ENCODE results near the gene FRRS1L. TPM values are rescaled to one million over a fixed set of nuclear protein-coding genes. Genes with fewer than 3 reads are reported as not detected.

The FRRS1L gene
- total RNA-seq, 1 donor from 2014 or later: 6.1 TPM

- H3K36me3 Mint-ChIP-seq (ENCODE audit: insufficient read depth): no peaks in the 10 kb centered on the region
- H3K4me3 Mint-ChIP-seq (ENCODE audit: low read depth): no peak overlapping the region
- no peaks in the 10 kb centered on the region for H3K9me3 Mint-ChIP-seq (ENCODE audit: low read depth)
- no peak for DNase-seq (ENCODE audit: low spot score, unreplicated experiment)
- TF ChIP-seq CTCF (IDR thresholded peaks at IDR 0.05; ENCODE audit: unreplicated experiment): no peak
- H3K27me3 Mint-ChIP-seq: no peaks in the 10 kb centered on the region
- H3K27ac Mint-ChIP-seq: no peak overlapping the region
- no peaks in the 10 kb centered on the region for H3K4me1 Mint-ChIP-seq (ENCODE audit: low read depth)
These were observed 22.0 kb downstream of the FRRS1L start for GRCh38 chr9:109145051-109145450.

GRCh38 chr9:109143881-109144562 lies 23.0 kb downstream of the FRRS1L start:
- H3K4me3 Mint-ChIP-seq (ENCODE audit: low read depth): no peak overlapping the region
- H3K36me3 Mint-ChIP-seq (ENCODE audit: insufficient read depth): no peaks in the 10 kb centered on the region
- H3K27ac Mint-ChIP-seq: no peak overlapping the region
- H3K27me3 Mint-ChIP-seq: no peaks in the 10 kb centered on the region
- no peaks in the 10 kb centered on the region for H3K9me3 Mint-ChIP-seq (ENCODE audit: low read depth)
- no peaks in the 10 kb centered on the region for H3K4me1 Mint-ChIP-seq (ENCODE audit: low read depth)
- TF ChIP-seq CTCF (IDR thresholded peaks at IDR 0.05; ENCODE audit: unreplicated experiment): peak; percentile 30
- no peak for DNase-seq (ENCODE audit: low spot score, unreplicated experiment)

GRCh38 chr9:109141375-109141774 lies 25.7 kb downstream of the FRRS1L start:
- no peak for TF ChIP-seq CTCF (IDR thresholded peaks at IDR 0.05; ENCODE audit: unreplicated experiment)
- Mint-ChIP-seq H3K9me3 (ENCODE audit: low read depth) (no peaks in the 10 kb centered on the region), H3K4me1 (ENCODE audit: low read depth) (no peaks in the 10 kb centered on the region), H3K4me3 (ENCODE audit: low read depth) (no peak overlapping the region), H3K27ac (no peak overlapping the region), H3K27me3 (no peaks in the 10 kb centered on the region), H3K36me3 (ENCODE audit: insufficient read depth) (no peaks in the 10 kb centered on the region)
- no peak for DNase-seq (ENCODE audit: low spot score, unreplicated experiment)

GRCh38 chr9:109139851-109140250 lies 27.2 kb downstream of the FRRS1L start:
- H3K4me3 Mint-ChIP-seq (ENCODE audit: low read depth): no peak overlapping the region
- H3K36me3 Mint-ChIP-seq (ENCODE audit: insufficient read depth): no peaks in the 10 kb centered on the region
- no peak for DNase-seq (ENCODE audit: low spot score, unreplicated experiment)

GRCh38 chr9:109138421-109138820 lies 28.6 kb downstream of the FRRS1L start:
- no peaks in the 10 kb centered on the region for H3K9me3 Mint-ChIP-seq (ENCODE audit: low read depth)
- no peak for TF ChIP-seq CTCF (IDR thresholded peaks at IDR 0.05; ENCODE audit: unreplicated experiment)
- no peak overlapping the region for H3K4me3 Mint-ChIP-seq (ENCODE audit: low read depth)
- no peak overlapping the region for H3K27ac Mint-ChIP-seq
- no peaks in the 10 kb centered on the region for H3K27me3 Mint-ChIP-seq
- H3K4me1 Mint-ChIP-seq (ENCODE audit: low read depth): peaks cover 2% of the 10 kb centered on the region
- DNase-seq (ENCODE audit: low spot score, unreplicated experiment): no peak
- H3K36me3 Mint-ChIP-seq (ENCODE audit: insufficient read depth): no peaks in the 10 kb centered on the region

More at GRCh38 chr9:109139851-109140250, 27.2 kb downstream of the FRRS1L start:
- Mint-ChIP-seq H3K27ac (no peak overlapping the region), H3K4me1 (ENCODE audit: low read depth) (no peaks in the 10 kb centered on the region), H3K27me3 (no peaks in the 10 kb centered on the region), H3K9me3 (ENCODE audit: low read depth) (no peaks in the 10 kb centered on the region)
- no peak for TF ChIP-seq CTCF (IDR thresholded peaks at IDR 0.05; ENCODE audit: unreplicated experiment)

Measured in progenitor cell of endocrine pancreas (in vitro differentiated cells).